Heart left ventricle (tissue), 13 donors: ENCODE measurements around the gene VRK1.

ENCODE experiments used
- POLR2A ChIP-seq, 2 donors: fragments of 450-650 bp; IDR thresholded peaks; one replicate each; pipeline ENCODE4 v1.6.1; 2017; ENCODE audit warnings: antibody characterized with exemption in 2 of 2, mild to moderate bottlenecking in 2 of 2, moderate library complexity in 2 of 2
- TF ChIP-seq, protein P1 (sequence below), 12 donors: fragments of 200-600 bp; sonication (generic) in 4 of 12; IDR thresholded peaks; one replicate each; pipeline versions ENCODE4 v1.5.0 to v1.8.0; 2018 to 2022; ENCODE audit warnings: antibody characterized with exemption in 12 of 12, mild to moderate bottlenecking in 5 of 12
- donor health status: ischemic (EF 13 %, LVEDD 7.1; RV severe dilation, severe dysfunction).
- donor health status: DM: no; HTN: yes; CAD: no.
- donor health status: DM: no; HTN: no; CAD: no.
- donor health status: ischemic (EF 25% LVEDD 6.9; RV normal size, moderate dysfunction).
- donor health status: ischemic (EF 25% LVEDD 5.7; RV mildly dilated, moderate dysfunction).
- donor health status: ischemic (EF 35%, LVEDD 5.7; RV mildly dilated, moderate dysfunction).
- donor health status: nonischemic (EF 11% LVEDD 7.7; RV severe dilation, severe dysfunction).
- donor health status: DM: yes; HTN: yes; CAD: no.
- donor health status: PGD.
- donor health status: ischemic (EF 29% LVEDD 5.4; RV normal size, mild dysfunction).
- donor health status: nonischemic (EF 23%, LVEDD 6.1; RV moderate dilation, normal function).

DNA sequence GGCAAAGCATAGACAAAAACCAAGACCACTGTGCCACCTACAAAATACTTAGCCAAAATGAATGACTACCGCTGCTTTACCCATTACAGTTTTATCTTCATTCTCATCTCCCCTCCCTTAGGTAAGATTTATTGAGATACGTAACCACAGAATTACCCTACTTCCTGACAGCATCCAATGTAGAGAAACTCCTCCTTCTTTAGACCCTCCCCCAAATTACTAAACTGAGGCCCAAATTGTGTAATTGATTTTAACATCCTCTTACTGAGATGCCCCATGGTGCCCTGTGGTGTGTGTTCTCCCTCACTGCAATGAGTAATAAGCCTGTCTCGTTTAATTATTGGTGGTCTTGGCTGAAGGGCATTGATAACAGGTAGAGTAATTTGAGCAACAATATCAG lies 19.1 kb downstream of the VRK1 start:
- TF ChIP-seq POLR2A (IDR thresholded peaks at IDR 0.05): no peak
- TF ChIP-seq, protein P1, sequence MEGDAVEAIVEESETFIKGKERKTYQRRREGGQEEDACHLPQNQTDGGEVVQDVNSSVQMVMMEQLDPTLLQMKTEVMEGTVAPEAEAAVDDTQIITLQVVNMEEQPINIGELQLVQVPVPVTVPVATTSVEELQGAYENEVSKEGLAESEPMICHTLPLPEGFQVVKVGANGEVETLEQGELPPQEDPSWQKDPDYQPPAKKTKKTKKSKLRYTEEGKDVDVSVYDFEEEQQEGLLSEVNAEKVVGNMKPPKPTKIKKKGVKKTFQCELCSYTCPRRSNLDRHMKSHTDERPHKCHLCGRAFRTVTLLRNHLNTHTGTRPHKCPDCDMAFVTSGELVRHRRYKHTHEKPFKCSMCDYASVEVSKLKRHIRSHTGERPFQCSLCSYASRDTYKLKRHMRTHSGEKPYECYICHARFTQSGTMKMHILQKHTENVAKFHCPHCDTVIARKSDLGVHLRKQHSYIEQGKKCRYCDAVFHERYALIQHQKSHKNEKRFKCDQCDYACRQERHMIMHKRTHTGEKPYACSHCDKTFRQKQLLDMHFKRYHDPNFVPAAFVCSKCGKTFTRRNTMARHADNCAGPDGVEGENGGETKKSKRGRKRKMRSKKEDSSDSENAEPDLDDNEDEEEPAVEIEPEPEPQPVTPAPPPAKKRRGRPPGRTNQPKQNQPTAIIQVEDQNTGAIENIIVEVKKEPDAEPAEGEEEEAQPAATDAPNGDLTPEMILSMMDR (IDR thresholded peaks at IDR 0.05): no peak
